Loucy (cell line): ENCODE data around the gene NTN1.

Source experiments
- H2AFZ ChIP-seq: fragments of 200-600 bp; sonication (generic); 2 replicates; pipeline ENCODE4 v1.6.0; 2016; ENCODE audit warnings: antibody characterized with exemption, mild to moderate bottlenecking, low read length, moderate library complexity
- H3F3A ChIP-seq: fragments of 200-600 bp; 2 replicates; pipeline ENCODE4 v1.6.0; 2016; ENCODE audit warnings: antibody characterized with exemption, low read depth, mild to moderate bottlenecking
- H3K27me3 ChIP-seq: fragments of 200-600 bp; sonication (generic); 2 replicates; pipeline ENCODE4 v1.6.1; 2014; ENCODE audit warnings: low read length, mild to moderate bottlenecking; ENCODE audit not compliant: insufficient read depth, poor library complexity, severe bottlenecking
- H3K36me3 ChIP-seq: fragments of 200-600 bp; sonication (generic); 2 replicates; pipeline ENCODE4 v1.6.1; 2016; ENCODE audit warnings: low read length; ENCODE audit not compliant: insufficient read depth
- H3K4me1 ChIP-seq: fragments of 200-600 bp; sonication (generic); 2 replicates; pipeline ENCODE4 v1.5.1; 2014; ENCODE audit warnings: low read length, mild to moderate bottlenecking; ENCODE audit not compliant: insufficient read depth, poor library complexity, severe bottlenecking
- H3K4me2 ChIP-seq: fragments of 200-600 bp; sonication (generic); 2 replicates; pipeline ENCODE4 v1.6.0; 2014; ENCODE audit warnings: antibody characterized with exemption, low read length, low read depth, mild to moderate bottlenecking; ENCODE audit not compliant: poor library complexity, severe bottlenecking
- H3K4me3 ChIP-seq: fragments of 200-600 bp; sonication (generic); 2 replicates; pipeline ENCODE4 v1.5.1; 2014; ENCODE audit warnings: low read length, mild to moderate bottlenecking, mixed read lengths; ENCODE audit not compliant: poor library complexity, severe bottlenecking
- H3K79me2 ChIP-seq: fragments of 200-600 bp; sonication (generic); 2 replicates; pipeline ENCODE4 v1.6.1; 2014; ENCODE audit warnings: low read length; ENCODE audit not compliant: insufficient read depth
- H3K9ac ChIP-seq: fragments of 200-600 bp; sonication (generic); 2 replicates; pipeline ENCODE4 v1.6.0; 2014; ENCODE audit warnings: mild to moderate bottlenecking, low read depth, low read length, moderate library complexity; ENCODE audit not compliant: poor library complexity, severe bottlenecking
- H3K9me2 ChIP-seq: fragments of 200-600 bp; sonication (generic); replicated peaks from 2 replicates; pipeline ENCODE4 v1.6.1; 2016; ENCODE audit warnings: low read depth, low read length, mixed read lengths
- H3K9me3 ChIP-seq: fragments of 200-600 bp; sonication (generic); 2 replicates; pipeline ENCODE4 v1.6.1; 2014; ENCODE audit warnings: mild to moderate bottlenecking, antibody characterized with exemption, low read length, low read depth; ENCODE audit not compliant: insufficient read depth
- H4K20me1 ChIP-seq: fragments of 200-600 bp; sonication (generic); 2 replicates; pipeline ENCODE4 v1.6.0; 2014; ENCODE audit warnings: antibody characterized with exemption, low read length, mild to moderate bottlenecking; ENCODE audit not compliant: insufficient read depth, poor library complexity, severe bottlenecking
- CTCF ChIP-seq: fragments of 200-600 bp; sonication (generic); conservative IDR thresholded peaks from 2 replicates; pipeline ENCODE4 v1.5.1; 2014; ENCODE audit warnings: mild to moderate bottlenecking, antibody characterized with exemption, low read length
- EZH2phosphoT487 ChIP-seq: fragments of 200-600 bp; IDR thresholded peaks from 2 replicates; pipeline ENCODE4 v1.6.1; 2018; ENCODE audit warnings: antibody characterized with exemption, mild to moderate bottlenecking, moderate library complexity, borderline replicate concordance

Gene NTN1

GRCh38 chr17:9107527-9107926 lies 86.2 kb downstream of the NTN1 start:
- H3K9me2 ChIP-seq, result no peaks in the 10 kb centered on the region
- no peak overlapping the region for H3K4me3 ChIP-seq
- H3K4me2 ChIP-seq, result no peak overlapping the region
- TF ChIP-seq CTCF (no peak), EZH2phosphoT487 (no peak)
- H3K36me3 ChIP-seq, result no peaks in the 10 kb centered on the region
- peaks cover 5% of the 10 kb centered on the region; the same call in 1 of the 2 replicates for H3K9me3 ChIP-seq
- no peaks in the 10 kb centered on the region for H4K20me1 ChIP-seq
- H3K79me2 ChIP-seq, result no peaks in the 10 kb centered on the region
- H3K27me3 ChIP-seq, result no peaks in the 10 kb centered on the region
- H3F3A ChIP-seq, result no peaks in the 10 kb centered on the region
- H3K4me1 ChIP-seq, result peaks cover 23% of the 10 kb centered on the region
- no peak overlapping the region for H3K9ac ChIP-seq
- H2AFZ ChIP-seq, result no peak overlapping the region

- Histone ChIP-seq H3K4me2 (no peak overlapping the region), H3K9me3 (no peaks in the 10 kb centered on the region), H2AFZ (no peak overlapping the region), H3K27me3 (no peaks in the 10 kb centered on the region), H3F3A (no peaks in the 10 kb centered on the region), H3K4me3 (no peak overlapping the region), H3K36me3 (no peaks in the 10 kb centered on the region), H3K4me1 (peaks cover 23% of the 10 kb centered on the region), H3K79me2 (no peaks in the 10 kb centered on the region), H3K9ac (no peak overlapping the region), H4K20me1 (no peaks in the 10 kb centered on the region), H3K9me2 (no peaks in the 10 kb centered on the region)
- no peak for TF ChIP-seq EZH2phosphoT487
- TF ChIP-seq CTCF, result no peak
These were observed 86.8 kb downstream of the NTN1 start for GRCh38 chr17:9108146-9108545.

- peaks cover 23% of the 10 kb centered on the region for H3K4me1 ChIP-seq
- no peaks in the 10 kb centered on the region for H3K27me3 ChIP-seq
- no peaks in the 10 kb centered on the region for H3K9me3 ChIP-seq
- no peak overlapping the region for H2AFZ ChIP-seq
- no peak overlapping the region for H3K4me2 ChIP-seq
- H3K4me3 ChIP-seq, result no peak overlapping the region
- no peaks in the 10 kb centered on the region for H3K9me2 ChIP-seq
- no peaks in the 10 kb centered on the region for H3K36me3 ChIP-seq
- TF ChIP-seq CTCF, result no peak
- no peak for TF ChIP-seq EZH2phosphoT487
- H3K9ac ChIP-seq, result no peak overlapping the region
- H4K20me1 ChIP-seq, result no peaks in the 10 kb centered on the region
- H3K79me2 ChIP-seq, result no peaks in the 10 kb centered on the region
- no peaks in the 10 kb centered on the region for H3F3A ChIP-seq
These were observed 88.6 kb downstream of the NTN1 start for GRCh38 chr17:9109933-9110332.
